Smooth muscle cell (in vitro differentiated cells): ENCODE results near the gene LTO1. TPM values are rescaled to one million over a fixed set of nuclear protein-coding genes. Genes with fewer than 3 reads are reported as not detected.
A peak's percentile ranks its signal among the peaks of the same experiment; 100 is the strongest.

ENCODE experiments used
- DNase-seq: peaks from one replicate; lab custom pipeline; 2025; ENCODE audit not compliant: unreplicated experiment; lab: John Stamatoyannopoulos, UW
- H2AFZ ChIP-seq: fragments of 200-600 bp; sonication (generic); 2 replicates; pipeline ENCODE4 v1.6.0; 2016; ENCODE audit warnings: antibody characterized with exemption, low read depth, mild to moderate bottlenecking
- H3F3A ChIP-seq: fragments of 200-600 bp; sonication (generic); 2 replicates; pipeline ENCODE4 v1.6.0; 2017; ENCODE audit warnings: antibody characterized with exemption, low read depth
- H3K27ac ChIP-seq: fragments of 200-600 bp; sonication (generic); 2 replicates; pipeline ENCODE4 v1.5.1; 2016; ENCODE audit warnings: low read depth, mild to moderate bottlenecking
- H3K27me3 ChIP-seq: fragments of 200-600 bp; sonication (generic); 2 replicates; pipeline ENCODE4 v1.6.1; 2016; ENCODE audit warnings: low read depth, mild to moderate bottlenecking
- H3K36me3 ChIP-seq: fragments of 200-600 bp; sonication (generic); 2 replicates; pipeline ENCODE4 v1.5.1; 2016; ENCODE audit warnings: low read depth
- H3K4me1 ChIP-seq: fragments of 200-600 bp; sonication (generic); 2 replicates; pipeline ENCODE4 v1.5.1; 2016; ENCODE audit warnings: low read depth
- H3K4me2 ChIP-seq: fragments of 200-600 bp; sonication (generic); 2 replicates; pipeline ENCODE4 v1.6.0; 2016; ENCODE audit warnings: mild to moderate bottlenecking
- H3K4me3 ChIP-seq: fragments of 200-600 bp; sonication (generic); 2 replicates; pipeline ENCODE4 v1.5.1; 2016; ENCODE audit warnings: mild to moderate bottlenecking
- H3K79me2 ChIP-seq: fragments of 200-600 bp; sonication (generic); 2 replicates; pipeline ENCODE4 v1.6.0; 2016; ENCODE audit warnings: low read depth, mild to moderate bottlenecking
- H3K9ac ChIP-seq: fragments of 200-600 bp; sonication (generic); 2 replicates; pipeline ENCODE4 v1.6.0; 2016; ENCODE audit warnings: low read depth
- H3K9me3 ChIP-seq: fragments of 200-600 bp; sonication (generic); replicated peaks from 2 replicates; pipeline ENCODE4 v1.5.1; 2016; ENCODE audit warnings: low read depth
- H4K20me1 ChIP-seq: fragments of 200-600 bp; sonication (generic); 2 replicates; pipeline ENCODE4 v1.6.0; 2016; ENCODE audit warnings: low read depth
- WGBS: methylation state at CpG from one replicate; pipeline ENCODE4 v1.1.7; 2016; ENCODE audit warnings: low lambda C conversion rate; 5-methylcytosine and 5-hydroxymethylcytosine counted together
- polyA plus RNA-seq: library from polyadenylated mRNA; unstranded; fragments of >200 nt; fragmentation: Nextera tagmentation; extraction: Ambion mirVana; gene quantifications from 2 replicates; pipeline ENCODE4 v1.2.1, GENCODE V29; 2016
- total RNA-seq: library from RNA; depleted of rRNA; stranded (reverse); fragments of >200 nt; gene quantifications from 2 replicates; pipeline ENCODE4 v1.2.3, GENCODE V29; 2014
- TF ChIP-seq, protein P1 (sequence below): fragments of 200-600 bp; sonication (generic); IDR thresholded peaks from 2 replicates; pipeline ENCODE4 v1.5.1; 2017; ENCODE audit warnings: borderline replicate concordance, mild to moderate bottlenecking, antibody characterized with exemption; ENCODE audit not compliant: insufficient read depth, poor library complexity, severe bottlenecking

LTO1 gene
- total and polyA plus RNA-seq, 2 experiments from 2014 or later = 8.0 to 17.3 TPM

DNA sequence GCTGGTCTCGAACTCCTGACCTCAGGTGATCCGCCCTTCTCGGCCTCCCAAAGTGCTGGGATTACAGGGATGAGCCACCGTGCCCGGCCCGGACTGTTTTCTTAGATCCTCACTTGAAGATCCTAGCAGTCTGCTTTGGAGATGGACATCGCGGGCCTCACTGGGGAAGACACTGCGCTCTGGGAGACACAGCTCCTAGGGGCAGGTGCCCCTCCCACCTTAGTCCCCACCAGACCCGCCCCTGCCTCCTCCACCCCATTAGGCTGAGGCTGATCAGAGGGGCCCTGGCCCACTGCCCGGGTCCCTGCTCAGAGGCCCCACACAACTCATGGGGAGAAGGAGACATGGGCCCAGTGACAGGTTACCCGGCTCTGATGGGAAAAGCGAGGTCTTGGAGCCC, 11.3 kb upstream of the LTO1 start:
- Histone ChIP-seq H3K4me3 (no peak overlapping the region), H3K9me3 (no peaks in the 10 kb centered on the region), H3K9ac (no peak overlapping the region), H2AFZ (no peak overlapping the region), H3K4me2 (no peak overlapping the region), H3K79me2 (no peaks in the 10 kb centered on the region), H3K27me3 (no peaks in the 10 kb centered on the region), H3K36me3 (no peaks in the 10 kb centered on the region), H3F3A (no peaks in the 10 kb centered on the region), H4K20me1 (no peaks in the 10 kb centered on the region), H3K27ac (no peak overlapping the region), H3K4me1 (no peaks in the 10 kb centered on the region)
- no peak for DNase-seq
- TF ChIP-seq, protein P1, sequence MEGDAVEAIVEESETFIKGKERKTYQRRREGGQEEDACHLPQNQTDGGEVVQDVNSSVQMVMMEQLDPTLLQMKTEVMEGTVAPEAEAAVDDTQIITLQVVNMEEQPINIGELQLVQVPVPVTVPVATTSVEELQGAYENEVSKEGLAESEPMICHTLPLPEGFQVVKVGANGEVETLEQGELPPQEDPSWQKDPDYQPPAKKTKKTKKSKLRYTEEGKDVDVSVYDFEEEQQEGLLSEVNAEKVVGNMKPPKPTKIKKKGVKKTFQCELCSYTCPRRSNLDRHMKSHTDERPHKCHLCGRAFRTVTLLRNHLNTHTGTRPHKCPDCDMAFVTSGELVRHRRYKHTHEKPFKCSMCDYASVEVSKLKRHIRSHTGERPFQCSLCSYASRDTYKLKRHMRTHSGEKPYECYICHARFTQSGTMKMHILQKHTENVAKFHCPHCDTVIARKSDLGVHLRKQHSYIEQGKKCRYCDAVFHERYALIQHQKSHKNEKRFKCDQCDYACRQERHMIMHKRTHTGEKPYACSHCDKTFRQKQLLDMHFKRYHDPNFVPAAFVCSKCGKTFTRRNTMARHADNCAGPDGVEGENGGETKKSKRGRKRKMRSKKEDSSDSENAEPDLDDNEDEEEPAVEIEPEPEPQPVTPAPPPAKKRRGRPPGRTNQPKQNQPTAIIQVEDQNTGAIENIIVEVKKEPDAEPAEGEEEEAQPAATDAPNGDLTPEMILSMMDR = no peak
- 83% methylated on average over 13 of the region's 13 CpGs for WGBS

DNA sequence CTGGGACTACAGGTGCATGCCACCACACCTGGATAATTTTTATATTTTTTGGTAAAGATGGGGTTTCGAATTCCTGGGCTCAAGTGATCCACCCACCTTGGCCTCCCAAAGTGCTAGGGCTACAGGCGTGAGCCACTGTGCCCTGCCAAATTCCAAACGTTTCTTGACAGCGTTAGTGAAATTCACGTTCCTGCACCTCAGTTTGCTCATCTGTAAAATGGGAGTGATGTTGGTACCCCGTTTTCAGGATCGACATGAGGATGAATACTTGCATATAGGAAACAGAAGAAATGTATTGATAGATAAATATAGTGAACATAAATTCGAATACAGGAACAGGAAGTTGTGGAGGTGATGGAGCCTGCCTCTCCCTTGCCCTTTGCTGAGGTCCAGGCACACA, 10.2 kb upstream of the LTO1 start:
- Histone ChIP-seq H3K4me1 (no peaks in the 10 kb centered on the region), H3K79me2 (no peaks in the 10 kb centered on the region), H3K4me3 (no peak overlapping the region), H3K27me3 (no peaks in the 10 kb centered on the region), H3K4me2 (no peak overlapping the region), H3F3A (no peaks in the 10 kb centered on the region), H4K20me1 (no peaks in the 10 kb centered on the region), H3K9ac (no peak overlapping the region), H3K9me3 (no peaks in the 10 kb centered on the region), H3K27ac (no peak overlapping the region), H3K36me3 (no peaks in the 10 kb centered on the region), H2AFZ (no peak overlapping the region)
- no peak for DNase-seq
- WGBS = 63% methylated on average over 8 of the region's 8 CpGs
- TF ChIP-seq, protein P1 = no peak

DNA sequence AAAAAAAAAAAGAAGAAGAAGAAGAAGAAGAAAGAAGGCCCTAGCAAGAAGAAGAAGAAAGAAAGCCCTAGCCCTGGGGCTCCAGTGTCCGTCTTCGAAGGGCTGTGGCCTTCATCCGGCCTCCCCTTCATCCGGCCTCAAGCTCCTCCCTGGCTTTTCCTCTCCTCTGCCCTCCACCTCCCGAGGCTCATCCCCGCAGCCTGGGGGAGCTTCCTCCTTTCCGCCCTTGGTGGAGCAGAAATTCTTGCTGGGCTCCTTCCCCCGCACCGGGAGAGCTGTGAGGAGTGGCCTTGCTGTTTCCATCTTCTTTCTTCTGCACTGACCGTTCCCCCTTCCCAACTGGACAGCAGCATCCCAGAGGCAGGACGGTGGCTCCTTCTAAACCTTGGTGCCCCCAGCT, 9.5 kb upstream of the LTO1 start:
- Histone ChIP-seq H3K4me1 (no peaks in the 10 kb centered on the region), H3F3A (no peaks in the 10 kb centered on the region), H2AFZ (no peak overlapping the region), H3K9ac (no peak overlapping the region), H3K27ac (no peak overlapping the region), H3K4me3 (no peak overlapping the region), H3K4me2 (no peak overlapping the region), H3K9me3 (no peaks in the 10 kb centered on the region), H3K27me3 (no peaks in the 10 kb centered on the region), H3K79me2 (no peaks in the 10 kb centered on the region), H4K20me1 (no peaks in the 10 kb centered on the region), H3K36me3 (no peaks in the 10 kb centered on the region)
- TF ChIP-seq, protein P1 = no peak
- 81% methylated on average over 11 of the region's 11 CpGs for WGBS
- no peak for DNase-seq

DNA sequence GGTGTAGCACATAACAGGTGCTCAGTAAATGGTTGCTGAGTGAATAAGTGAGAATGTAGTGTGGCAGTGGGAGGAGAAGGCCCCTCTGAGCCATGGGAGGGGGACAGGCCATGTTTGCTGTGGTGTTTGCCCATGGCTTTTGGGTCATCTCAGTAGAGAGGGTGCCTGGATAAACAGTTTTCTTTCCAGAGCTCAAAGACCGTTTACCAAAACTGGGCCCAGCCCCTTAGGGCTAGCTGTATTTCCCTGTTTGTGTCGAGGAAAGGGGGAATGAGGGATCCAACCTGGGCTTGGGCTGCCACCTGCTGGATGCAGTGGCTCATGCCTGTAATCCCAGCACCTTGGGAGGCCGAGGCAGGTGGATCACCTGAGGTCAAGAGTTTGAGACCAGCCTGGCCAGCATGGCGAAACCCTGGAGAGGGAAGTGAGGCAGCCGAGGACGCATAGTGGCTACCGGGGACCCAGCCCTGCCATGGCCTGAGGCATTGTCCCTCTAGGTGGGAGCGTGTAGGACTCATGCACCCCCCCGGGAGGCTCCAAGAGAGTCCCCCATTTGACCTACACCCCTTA, 8.7 kb upstream of the LTO1 start:
- Histone ChIP-seq H3K36me3 (no peaks in the 10 kb centered on the region), H2AFZ (no peak overlapping the region), H3K79me2 (no peaks in the 10 kb centered on the region), H3K4me3 (no peak overlapping the region), H3K4me1 (no peaks in the 10 kb centered on the region), H3K4me2 (no peak overlapping the region), H3K9me3 (no peaks in the 10 kb centered on the region), H3K9ac (no peak overlapping the region), H3K27ac (no peak overlapping the region), H3K27me3 (no peaks in the 10 kb centered on the region), H3F3A (no peaks in the 10 kb centered on the region), H4K20me1 (no peaks in the 10 kb centered on the region)
- no peak for DNase-seq
- 52% methylated on average over 9 of the region's 9 CpGs for WGBS
- TF ChIP-seq, protein P1 = peak; percentile 34
